ENCODE results near the gene BCO1. TPM values are rescaled to one million over a fixed set of nuclear protein-coding genes. Genes with fewer than 3 reads are reported as not detected.

Gene BCO1
- total RNA-seq, 1 donor from 2014 or later: 3.5 TPM

GRCh38 chr16:81242977-81243618 lies 4.6 kb downstream of the BCO1 start:
- peaks cover 7% of the 10 kb centered on the region for H3K27me3 Mint-ChIP-seq (ENCODE audit: insufficient read depth, low read depth)
- DNase-seq (ENCODE audit: low spot score): no peak

GRCh38 chr16:81243942-81244341 lies 5.5 kb downstream of the BCO1 start:
- Mint-ChIP-seq H3K27me3 (ENCODE audit: insufficient read depth, low read depth) (peaks cover 7% of the 10 kb centered on the region), H3K9me3 (no peaks in the 10 kb centered on the region), H3K36me3 (peaks cover 5% of the 10 kb centered on the region), H3K27ac (no peak overlapping the region), H3K4me3 (no peak overlapping the region), H3K4me1 (peaks cover 19% of the 10 kb centered on the region)
- H3K27me3 ChIP-seq: no peaks in the 10 kb centered on the region
- no peak overlapping the region for H3K4me3 ChIP-seq
- H3K36me3 ChIP-seq: no peaks in the 10 kb centered on the region
- peaks cover 24% of the 10 kb centered on the region for H3K4me1 ChIP-seq
- no peak overlapping the region for H3K27ac ChIP-seq
- no peaks in the 10 kb centered on the region for H4K20me1 ChIP-seq (ENCODE audit: low read depth)
- TF ChIP-seq EZH2 (IDR thresholded peaks at IDR 0.05): no peak
- TF ChIP-seq EZH2phosphoT487 (IDR thresholded peaks at IDR 0.05): no peak
- TF ChIP-seq CTCF (IDR thresholded peaks at IDR 0.05): no peak
- no peaks in the 10 kb centered on the region for H3K79me2 ChIP-seq (ENCODE audit: low read depth)
- DNase-seq (ENCODE audit: low spot score): no peak
- H2AFZ ChIP-seq (replicated peaks): no peak overlapping the region
- H3K9me3 ChIP-seq (ENCODE audit: low read depth): no peaks in the 10 kb centered on the region
- H3F3A ChIP-seq (ENCODE audit: low read depth): peaks cover 9% of the 10 kb centered on the region
- no peak overlapping the region for H3K9ac ChIP-seq
- H3K4me2 ChIP-seq: no peak overlapping the region

More at GRCh38 chr16:81242977-81243618, 4.6 kb downstream of the BCO1 start:
- Mint-ChIP-seq H3K4me3 (no peak overlapping the region), H3K27ac (no peak overlapping the region), H3K9me3 (no peaks in the 10 kb centered on the region), H3K4me1 (peaks cover 25% of the 10 kb centered on the region), H3K36me3 (peaks cover 5% of the 10 kb centered on the region)
- H3K9me3 ChIP-seq (ENCODE audit: low read depth): no peaks in the 10 kb centered on the region
- no peak overlapping the region for H3K27ac ChIP-seq
- no peaks in the 10 kb centered on the region for H3K36me3 ChIP-seq
- TF ChIP-seq CTCF (IDR thresholded peaks at IDR 0.05) (no peak), EZH2phosphoT487 (IDR thresholded peaks at IDR 0.05) (no peak), EZH2 (IDR thresholded peaks at IDR 0.05) (no peak)
- H3K4me2 ChIP-seq: no peak overlapping the region
- no peaks in the 10 kb centered on the region for H4K20me1 ChIP-seq (ENCODE audit: low read depth)
- H3K4me1 ChIP-seq: peaks cover 30% of the 10 kb centered on the region
- H3K4me3 ChIP-seq: no peak overlapping the region
- H3F3A ChIP-seq (ENCODE audit: low read depth): peaks cover 18% of the 10 kb centered on the region
- H3K27me3 ChIP-seq: no peaks in the 10 kb centered on the region
- H2AFZ ChIP-seq (replicated peaks): no peak overlapping the region
- no peak overlapping the region for H3K9ac ChIP-seq
- no peaks in the 10 kb centered on the region for H3K79me2 ChIP-seq (ENCODE audit: low read depth)

GRCh38 chr16:81251871-81252270 lies 13.4 kb downstream of the BCO1 start:
- Mint-ChIP-seq H3K27ac (no peak overlapping the region), H3K4me3 (no peak overlapping the region), H3K36me3 (no peaks in the 10 kb centered on the region), H3K9me3 (no peaks in the 10 kb centered on the region), H3K27me3 (ENCODE audit: insufficient read depth, low read depth) (peaks cover 3% of the 10 kb centered on the region), H3K4me1 (no peaks in the 10 kb centered on the region)
- H3K27ac ChIP-seq: no peak overlapping the region
- no peak overlapping the region for H3K4me2 ChIP-seq
- H3K36me3 ChIP-seq: no peaks in the 10 kb centered on the region
- DNase-seq (ENCODE audit: low spot score): no peak
- TF ChIP-seq CTCF (IDR thresholded peaks at IDR 0.05) (no peak), EZH2 (IDR thresholded peaks at IDR 0.05) (no peak), EZH2phosphoT487 (IDR thresholded peaks at IDR 0.05) (no peak)
- no peak overlapping the region for H3K4me3 ChIP-seq
- no peaks in the 10 kb centered on the region for H3K9me3 ChIP-seq (ENCODE audit: low read depth)
- H3K9ac ChIP-seq: no peak overlapping the region
- H3K4me1 ChIP-seq: no peaks in the 10 kb centered on the region
- H3K79me2 ChIP-seq (ENCODE audit: low read depth): no peaks in the 10 kb centered on the region
- no peaks in the 10 kb centered on the region for H3F3A ChIP-seq (ENCODE audit: low read depth)
- H3K27me3 ChIP-seq: no peaks in the 10 kb centered on the region
- H2AFZ ChIP-seq (replicated peaks): no peak overlapping the region
- no peaks in the 10 kb centered on the region for H4K20me1 ChIP-seq (ENCODE audit: low read depth)

Measured in neural progenitor cell (in vitro differentiated cells).